Activated T-cell treated with anti-CD3 and anti-CD28 coated beads, Interleukin-2, amount 50 U/mL, for 24 hours (primary cell): ENCODE results near the gene CDC42BPB.

Experiments
- DNase-seq: peaks from one replicate; pipeline ENCODE4 v3.0.0-alpha.2; 2020
- H3K27ac Mint-ChIP-seq: 2 replicates; pipeline ENCODE4 v1.8.0; 2020; ENCODE audit warnings: mild to moderate bottlenecking, mixed read lengths
- H3K27me3 Mint-ChIP-seq: 2 replicates; pipeline ENCODE4 v1.8.0; 2020; ENCODE audit warnings: mixed read lengths
- H3K36me3 Mint-ChIP-seq: 2 replicates; pipeline ENCODE4 v1.8.0; 2020; ENCODE audit warnings: low read depth, mixed read lengths
- H3K4me1 Mint-ChIP-seq: 2 replicates; pipeline ENCODE4 v1.8.0; 2020; ENCODE audit warnings: low read depth, mixed read lengths
- H3K4me3 Mint-ChIP-seq: 2 replicates; pipeline ENCODE4 v1.8.0; 2020; ENCODE audit warnings: mild to moderate bottlenecking, moderate library complexity, mixed read lengths
- H3K9me3 Mint-ChIP-seq: 2 replicates; pipeline ENCODE4 v1.8.0; 2020; ENCODE audit warnings: mixed read lengths

The CDC42BPB gene

GRCh38 chr14:102922490-102923200, 134.7 kb downstream of the CDC42BPB start, which contains the start of gene AMN:
Gene AMN (plus strand): TSS chr14:102922663. CDS start chr14:102922689, 26 bp downstream.
- peak within 1 kb of the TSS; percentile 24 for H3K27ac Mint-ChIP-seq
- peaks cover 10% of the 10 kb centered on the region for H3K4me1 Mint-ChIP-seq
- no peak for DNase-seq
- no peaks in the 10 kb centered on the region for H3K9me3 Mint-ChIP-seq
- peak within 1 kb of the TSS; percentile 33 for H3K4me3 Mint-ChIP-seq
- no peaks in the 10 kb centered on the region for H3K36me3 Mint-ChIP-seq
- H3K27me3 Mint-ChIP-seq: peaks cover 35% of the 10 kb centered on the region

- peaks cover 11% of the 10 kb centered on the region for H3K4me1 Mint-ChIP-seq
- no peaks in the 10 kb centered on the region for H3K36me3 Mint-ChIP-seq
- DNase-seq: no peak
- H3K27me3 Mint-ChIP-seq: peaks cover 22% of the 10 kb centered on the region
- H3K27ac Mint-ChIP-seq: no peak overlapping the region
- no peaks in the 10 kb centered on the region for H3K9me3 Mint-ChIP-seq
- H3K4me3 Mint-ChIP-seq: no peak overlapping the region
Observed at GRCh38 chr14:102920998-102921304, 136.4 kb downstream of the CDC42BPB start.

- Mint-ChIP-seq H3K4me1 (peaks cover 9% of the 10 kb centered on the region), H3K36me3 (no peaks in the 10 kb centered on the region), H3K27me3 (peaks cover 17% of the 10 kb centered on the region), H3K4me3 (no peak overlapping the region), H3K9me3 (no peaks in the 10 kb centered on the region), H3K27ac (no peak overlapping the region)
- no peak for DNase-seq
Observed at GRCh38 chr14:102920273-102920997, 136.9 kb downstream of the CDC42BPB start.

GRCh38 chr14:102918438-102918837, 138.9 kb downstream of the CDC42BPB start:
- Mint-ChIP-seq H3K36me3 (peaks cover 4% of the 10 kb centered on the region), H3K4me3 (no peak overlapping the region), H3K9me3 (no peaks in the 10 kb centered on the region), H3K27ac (no peak overlapping the region), H3K27me3 (peaks cover 4% of the 10 kb centered on the region), H3K4me1 (peaks cover 5% of the 10 kb centered on the region)
- DNase-seq: no peak

- Mint-ChIP-seq H3K27ac (no peak overlapping the region), H3K4me1 (peaks cover 1% of the 10 kb centered on the region), H3K9me3 (no peaks in the 10 kb centered on the region), H3K27me3 (no peaks in the 10 kb centered on the region), H3K4me3 (no peak overlapping the region), H3K36me3 (peaks cover 8% of the 10 kb centered on the region)
- peak; percentile 76 for DNase-seq
Observed at GRCh38 chr14:102917469-102918211, 139.7 kb downstream of the CDC42BPB start.

- DNase-seq: no peak
- no peaks in the 10 kb centered on the region for H3K9me3 Mint-ChIP-seq
- H3K27ac Mint-ChIP-seq: no peak overlapping the region
- H3K27me3 Mint-ChIP-seq: no peaks in the 10 kb centered on the region
- peaks cover 1% of the 10 kb centered on the region for H3K4me1 Mint-ChIP-seq
- H3K36me3 Mint-ChIP-seq: peaks cover 13% of the 10 kb centered on the region
- H3K4me3 Mint-ChIP-seq: no peak overlapping the region
Observed at GRCh38 chr14:102917056-102917385, 140.3 kb downstream of the CDC42BPB start.

GRCh38 chr14:102916347-102917055, 140.8 kb downstream of the CDC42BPB start:
- Mint-ChIP-seq H3K27ac (peak overlapping the region; percentile 36), H3K27me3 (no peaks in the 10 kb centered on the region), H3K36me3 (peaks cover 16% of the 10 kb centered on the region), H3K4me1 (peaks cover 1% of the 10 kb centered on the region), H3K4me3 (no peak overlapping the region), H3K9me3 (no peaks in the 10 kb centered on the region)
- DNase-seq: no peak

- Mint-ChIP-seq H3K4me3 (no peak overlapping the region), H3K27ac (peak overlapping the region; percentile 77)
Observed at GRCh38 chr14:102915292-102916110, 141.8 kb downstream of the CDC42BPB start.

GRCh38 chr14:102914474-102915291, 142.7 kb downstream of the CDC42BPB start:
- H3K9me3 Mint-ChIP-seq: no peaks in the 10 kb centered on the region
- H3K4me1 Mint-ChIP-seq: peaks cover 1% of the 10 kb centered on the region
- H3K36me3 Mint-ChIP-seq: peaks cover 34% of the 10 kb centered on the region
- no peak for DNase-seq
- H3K4me3 Mint-ChIP-seq: no peak overlapping the region
- H3K27me3 Mint-ChIP-seq: no peaks in the 10 kb centered on the region
- H3K27ac Mint-ChIP-seq: no peak overlapping the region

More at GRCh38 chr14:102915292-102916110, 141.8 kb downstream of the CDC42BPB start:
- H3K9me3 Mint-ChIP-seq: no peaks in the 10 kb centered on the region
- peaks cover 26% of the 10 kb centered on the region for H3K36me3 Mint-ChIP-seq
- H3K27me3 Mint-ChIP-seq: no peaks in the 10 kb centered on the region
- peaks cover 1% of the 10 kb centered on the region for H3K4me1 Mint-ChIP-seq
- DNase-seq: no peak

- DNase-seq: no peak
- Mint-ChIP-seq H3K4me1 (peaks cover 1% of the 10 kb centered on the region), H3K36me3 (peaks cover 41% of the 10 kb centered on the region), H3K27ac (peak overlapping the region; percentile 33), H3K9me3 (no peaks in the 10 kb centered on the region), H3K4me3 (no peak overlapping the region), H3K27me3 (no peaks in the 10 kb centered on the region)
Observed at GRCh38 chr14:102913341-102914211, 143.8 kb downstream of the CDC42BPB start.

- peak overlapping the region; percentile 29 for H3K27ac Mint-ChIP-seq
- H3K4me1 Mint-ChIP-seq: no peaks in the 10 kb centered on the region
- no peaks in the 10 kb centered on the region for H3K9me3 Mint-ChIP-seq
- no peaks in the 10 kb centered on the region for H3K27me3 Mint-ChIP-seq
- H3K4me3 Mint-ChIP-seq: no peak overlapping the region
- peaks cover 52% of the 10 kb centered on the region for H3K36me3 Mint-ChIP-seq
- DNase-seq: no peak
Observed at GRCh38 chr14:102911991-102912761, 145.2 kb downstream of the CDC42BPB start.

GRCh38 chr14:102911541-102911951, 145.8 kb downstream of the CDC42BPB start:
- H3K4me1 Mint-ChIP-seq: no peaks in the 10 kb centered on the region
- no peak for DNase-seq
- no peak overlapping the region for H3K27ac Mint-ChIP-seq
- no peaks in the 10 kb centered on the region for H3K9me3 Mint-ChIP-seq
- H3K4me3 Mint-ChIP-seq: no peak overlapping the region
- H3K27me3 Mint-ChIP-seq: no peaks in the 10 kb centered on the region
- H3K36me3 Mint-ChIP-seq: peaks cover 57% of the 10 kb centered on the region
